C4-2B (cell line): Measurements from ENCODE around the gene WWOX.

Experiments
- H3K27ac ChIP-seq: fragments of 450-650 bp; 2 replicates; pipeline ENCODE4 v1.5.1; 2017
- ZFX ChIP-seq: fragments of 450-650 bp; IDR thresholded peaks from 2 replicates; pipeline ENCODE4 v1.6.1; 2017
- TF ChIP-seq, protein P1 (sequence below): fragments of 450-650 bp; conservative IDR thresholded peaks from 2 replicates; pipeline ENCODE4 v1.5.1; 2017; ENCODE audit warnings: mild to moderate bottlenecking

Gene WWOX

GRCh38 chr16:79003026-79003609, 903.7 kb downstream of the WWOX start:
- no peak overlapping the region for H3K27ac ChIP-seq
- no peak for TF ChIP-seq ZFX
- TF ChIP-seq, protein P1, sequence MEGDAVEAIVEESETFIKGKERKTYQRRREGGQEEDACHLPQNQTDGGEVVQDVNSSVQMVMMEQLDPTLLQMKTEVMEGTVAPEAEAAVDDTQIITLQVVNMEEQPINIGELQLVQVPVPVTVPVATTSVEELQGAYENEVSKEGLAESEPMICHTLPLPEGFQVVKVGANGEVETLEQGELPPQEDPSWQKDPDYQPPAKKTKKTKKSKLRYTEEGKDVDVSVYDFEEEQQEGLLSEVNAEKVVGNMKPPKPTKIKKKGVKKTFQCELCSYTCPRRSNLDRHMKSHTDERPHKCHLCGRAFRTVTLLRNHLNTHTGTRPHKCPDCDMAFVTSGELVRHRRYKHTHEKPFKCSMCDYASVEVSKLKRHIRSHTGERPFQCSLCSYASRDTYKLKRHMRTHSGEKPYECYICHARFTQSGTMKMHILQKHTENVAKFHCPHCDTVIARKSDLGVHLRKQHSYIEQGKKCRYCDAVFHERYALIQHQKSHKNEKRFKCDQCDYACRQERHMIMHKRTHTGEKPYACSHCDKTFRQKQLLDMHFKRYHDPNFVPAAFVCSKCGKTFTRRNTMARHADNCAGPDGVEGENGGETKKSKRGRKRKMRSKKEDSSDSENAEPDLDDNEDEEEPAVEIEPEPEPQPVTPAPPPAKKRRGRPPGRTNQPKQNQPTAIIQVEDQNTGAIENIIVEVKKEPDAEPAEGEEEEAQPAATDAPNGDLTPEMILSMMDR = no peak

GRCh38 chr16:79004309-79004708, 904.9 kb downstream of the WWOX start:
- no peak overlapping the region for H3K27ac ChIP-seq
- no peak for TF ChIP-seq ZFX
- TF ChIP-seq, protein P1 = no peak

GRCh38 chr16:79005096-79005495, 905.6 kb downstream of the WWOX start:
- no peak for TF ChIP-seq ZFX
- TF ChIP-seq, protein P1 = no peak
- no peak overlapping the region for H3K27ac ChIP-seq

DNA sequence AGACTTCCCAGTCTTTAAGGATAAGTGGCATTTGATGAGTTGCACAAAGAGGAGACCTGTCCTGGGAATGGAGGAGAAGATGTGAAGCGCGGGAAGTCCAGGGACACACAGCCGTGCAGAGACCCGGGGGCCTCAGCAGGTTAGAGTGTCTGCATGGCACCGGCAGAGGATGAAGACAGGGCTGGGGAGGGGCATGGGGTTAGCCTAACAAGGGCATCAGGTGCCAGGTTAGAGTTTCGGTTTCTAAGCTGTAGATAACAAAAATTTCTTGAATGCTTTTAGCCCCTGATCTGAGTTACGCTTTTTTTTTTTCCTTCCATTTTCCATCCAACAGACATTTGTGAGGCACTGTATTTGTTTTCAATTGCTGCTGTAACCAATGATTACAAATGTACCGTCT, 906.8 kb downstream of the WWOX start:
- TF ChIP-seq ZFX = no peak
- TF ChIP-seq, protein P1 = no peak

DNA sequence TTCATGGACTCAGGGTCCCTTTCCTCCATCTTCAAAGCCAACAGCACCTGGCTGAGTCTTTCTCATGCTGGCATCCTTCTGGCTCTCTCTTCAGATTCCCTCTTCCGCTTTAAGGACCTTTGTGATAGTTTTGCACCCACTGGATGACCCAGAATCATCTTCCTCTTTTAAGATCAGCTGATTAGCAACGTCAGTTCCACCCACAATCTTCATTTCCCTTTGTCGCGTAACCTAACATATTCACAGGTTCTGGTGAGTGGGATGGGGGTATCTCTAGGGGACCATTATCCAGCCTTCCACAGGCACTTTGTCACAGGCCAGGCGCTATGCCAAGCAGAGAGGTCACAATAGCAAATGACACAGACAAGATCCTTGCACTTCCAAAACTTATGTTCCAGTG, 907.3 kb downstream of the WWOX start:
- H3K27ac ChIP-seq = no peak overlapping the region
- TF ChIP-seq, protein P1 = no peak
- TF ChIP-seq ZFX = no peak

More for the DNA sequence above, 906.8 kb downstream of the WWOX start:
- H3K27ac ChIP-seq = no peak overlapping the region

DNA sequence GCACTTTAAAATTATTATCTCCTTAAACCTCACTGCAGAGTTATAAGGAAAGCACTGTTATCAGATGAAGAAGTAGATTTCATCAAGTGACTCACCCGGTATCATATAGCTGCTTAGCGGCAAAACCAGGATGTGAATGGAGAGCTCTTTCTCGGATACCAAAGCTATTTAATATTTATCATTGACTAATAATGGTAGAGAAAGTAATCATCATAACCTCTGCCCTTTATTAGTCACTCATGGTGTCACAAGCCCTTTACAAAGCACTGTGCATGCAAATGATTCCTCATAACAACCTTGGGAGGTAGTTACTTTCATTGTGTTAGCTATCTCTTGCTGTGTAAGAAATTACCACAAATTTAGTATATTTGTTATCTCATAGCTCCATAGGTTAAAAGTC, 908.2 kb downstream of the WWOX start:
- no peak overlapping the region for H3K27ac ChIP-seq
- TF ChIP-seq, protein P1 = no peak
- no peak for TF ChIP-seq ZFX

- H3K27ac ChIP-seq = no peak overlapping the region
- TF ChIP-seq, protein P1 = no peak
- TF ChIP-seq ZFX = no peak
Observed at GRCh38 chr16:79008036-79008868, 908.8 kb downstream of the WWOX start.
